H9 (cell line): ENCODE results near the gene SZRD1. TPM values are rescaled to one million over a fixed set of nuclear protein-coding genes. Genes with fewer than 3 reads are reported as not detected.

ENCODE experiments used
- DNase-seq: peaks from one replicate; pipeline ENCODE4 v3.0.0-alpha.2; 2017
- H2AFZ ChIP-seq: one replicate; pipeline ENCODE4 v1.6.1; 2013; ENCODE audit warnings: mild to moderate bottlenecking, low read length, control low read depth, moderate library complexity
- H2AK5ac ChIP-seq: 2 replicates; pipeline ENCODE4 v1.6.1; 2013; ENCODE audit warnings: low read length, control low read depth, mixed read lengths; ENCODE audit not compliant: insufficient read length
- H2BK120ac ChIP-seq: one replicate; pipeline ENCODE4 v1.6.1; 2013; ENCODE audit warnings: low read depth, mild to moderate bottlenecking, low read length, control low read depth, inconsistent platforms; ENCODE audit not compliant: poor library complexity, severe bottlenecking
- H2BK12ac ChIP-seq: 2 replicates; pipeline ENCODE4 v1.6.1; 2013; ENCODE audit warnings: low read length, control low read depth, mixed read lengths, low read depth; ENCODE audit not compliant: insufficient read length
- H2BK15ac ChIP-seq: 2 replicates; pipeline ENCODE4 v1.6.1; 2013; ENCODE audit warnings: low read depth, low read length, control low read depth
- H2BK20ac ChIP-seq: one replicate; pipeline ENCODE4 v1.6.1; 2013; ENCODE audit warnings: low read depth, mild to moderate bottlenecking, low read length, control low read depth, inconsistent platforms; ENCODE audit not compliant: poor library complexity, severe bottlenecking
- H2BK5ac ChIP-seq: 2 replicates; pipeline ENCODE4 v1.6.1; 2013; ENCODE audit warnings: low read length, control low read depth, mixed read lengths; ENCODE audit not compliant: insufficient read length
- H3K14ac ChIP-seq: 2 replicates; pipeline ENCODE4 v1.6.1; 2013; ENCODE audit warnings: low read length, control low read depth; ENCODE audit not compliant: insufficient read depth
- H3K18ac ChIP-seq: 2 replicates; pipeline ENCODE4 v1.6.1; 2013; ENCODE audit warnings: low read depth, mild to moderate bottlenecking, mixed read lengths, low read length, control low read depth; ENCODE audit not compliant: insufficient read length
- H3K23ac ChIP-seq: 2 replicates; pipeline ENCODE4 v1.6.1; 2013; ENCODE audit warnings: low read length, control low read depth, mixed read lengths, low read depth; ENCODE audit not compliant: insufficient read length
- H3K23me2 ChIP-seq: 2 replicates; pipeline ENCODE4 v1.6.1; 2013; ENCODE audit warnings: low read depth, mild to moderate bottlenecking, mixed read lengths, low read length, control low read depth; ENCODE audit not compliant: insufficient read length, poor library complexity, severe bottlenecking
- H3K27ac ChIP-seq: 2 replicates; pipeline ENCODE4 v1.5.1; 2013; ENCODE audit warnings: low read length, control low read depth, mixed read lengths, low read depth; ENCODE audit not compliant: insufficient read length
- H3K27me3 ChIP-seq: 2 replicates; pipeline ENCODE4 v1.6.1; 2013; ENCODE audit warnings: low read length, control low read depth, inconsistent platforms; ENCODE audit not compliant: insufficient read depth
- H3K4ac ChIP-seq: 2 replicates; pipeline ENCODE4 v1.6.1; 2013; ENCODE audit warnings: low read depth, mild to moderate bottlenecking, control low read depth, inconsistent platforms, low read length, moderate library complexity
- H3K4me1 ChIP-seq: 2 replicates; pipeline ENCODE4 v1.6.1; 2013; ENCODE audit warnings: low read length, control low read depth, inconsistent platforms; ENCODE audit not compliant: insufficient read depth
- H3K4me2 ChIP-seq: 2 replicates; pipeline ENCODE4 v1.6.1; 2013; ENCODE audit warnings: low read length, control low read depth, mixed read lengths; ENCODE audit not compliant: insufficient read length, insufficient read depth
- H3K56ac ChIP-seq: 2 replicates; pipeline ENCODE4 v1.6.1; 2013; ENCODE audit warnings: low read depth, mild to moderate bottlenecking, mixed read lengths, low read length, control low read depth; ENCODE audit not compliant: insufficient read length
- H3K79me1 ChIP-seq: 2 replicates; pipeline ENCODE4 v1.6.1; 2013; ENCODE audit warnings: low read depth, mild to moderate bottlenecking, moderate library complexity, low read length, control low read depth, inconsistent platforms; ENCODE audit not compliant: insufficient read depth, poor library complexity, severe bottlenecking
- H3K79me2 ChIP-seq: 2 replicates; pipeline ENCODE4 v1.6.1; 2013; ENCODE audit warnings: low read length, control low read depth, inconsistent platforms; ENCODE audit not compliant: insufficient read depth
- H3K9ac ChIP-seq: 2 replicates; pipeline ENCODE4 v1.6.1; 2013; ENCODE audit warnings: low read length, control low read depth, mixed read lengths; ENCODE audit not compliant: insufficient read length; ENCODE audit errors: extremely low read depth
- H3K9me3 ChIP-seq: one replicate; pipeline ENCODE4 v1.6.1; 2013; ENCODE audit warnings: low read depth, low read length, inconsistent platforms; ENCODE audit not compliant: control insufficient read depth
- H3T11ph ChIP-seq: one replicate; pipeline ENCODE4 v1.6.1; 2013; ENCODE audit warnings: mild to moderate bottlenecking, low read length, control low read depth, inconsistent platforms
- H4K20me1 ChIP-seq: one replicate; pipeline ENCODE4 v1.6.1; 2013; ENCODE audit not compliant: control insufficient read depth, insufficient read length, insufficient read depth
- H4K5ac ChIP-seq: 2 replicates; pipeline ENCODE4 v1.6.1; 2013; ENCODE audit warnings: low read depth, mild to moderate bottlenecking, mixed read lengths, low read length, control low read depth; ENCODE audit not compliant: insufficient read length
- H4K8ac ChIP-seq: replicated peaks from 2 replicates; pipeline ENCODE4 v1.6.1; 2013; ENCODE audit warnings: low read length, control low read depth, mixed read lengths, low read depth; ENCODE audit not compliant: insufficient read length
- H4K91ac ChIP-seq: 2 replicates; pipeline ENCODE4 v1.6.1; 2013; ENCODE audit warnings: low read depth, mild to moderate bottlenecking, moderate library complexity, mixed read lengths, low read length, control low read depth; ENCODE audit not compliant: insufficient read length
- H3K27ac Mint-ChIP-seq, 3 experiments: 2 replicates in 2 of 3; 3 replicates in 1 of 3; pipeline ENCODE4 v1.8.0; 2020 to 2021; ENCODE audit warnings: mixed read lengths in 3 of 3, mild to moderate bottlenecking in 1 of 3, moderate library complexity in 1 of 3
- H3K27me3 Mint-ChIP-seq: 2 replicates; pipeline ENCODE4 v1.8.0; 2021; ENCODE audit warnings: low read depth, mild to moderate bottlenecking, moderate library complexity, mixed read lengths
- H3K36me3 Mint-ChIP-seq, 3 experiments: 2 replicates in 2 of 3; 3 replicates in 1 of 3; pipeline ENCODE4 v1.8.0; 2020 to 2021; ENCODE audit warnings: low read depth in 3 of 3, mixed read lengths in 3 of 3; ENCODE audit not compliant: insufficient read depth in 1 of 3
- H3K4me1 Mint-ChIP-seq, 2 experiments: 2 replicates each; pipeline ENCODE4 v1.8.0; 2020; ENCODE audit warnings: mixed read lengths in 2 of 2
- H3K4me3 Mint-ChIP-seq, 2 experiments: 2 replicates in 1 of 2; 3 replicates in 1 of 2; pipeline ENCODE4 v1.8.0; 2020 to 2021; ENCODE audit warnings: mild to moderate bottlenecking in 2 of 2, mixed read lengths in 2 of 2, moderate library complexity in 1 of 2
- H3K9me3 Mint-ChIP-seq, 2 experiments: 2 replicates in 1 of 2; 3 replicates in 1 of 2; pipeline ENCODE4 v1.8.0; 2020; ENCODE audit warnings: mild to moderate bottlenecking in 2 of 2, mixed read lengths in 2 of 2, moderate library complexity in 1 of 2
- whole genome bisulfite sequencing: extraction: QIAGEN DNeasy Blood & Tissue Kit; methylation state at CpG from one replicate; pipeline ENCODE4 v1.1.7; 2013; ENCODE audit warnings: missing lambda C conversion rate, low lambda C conversion rate, mixed read lengths; ENCODE audit not compliant: insufficient read length; ENCODE audit errors: extremely low coverage; 5-methylcytosine and 5-hydroxymethylcytosine counted together
- total RNA-seq: library from RNA; stranded (reverse); gene quantifications from 2 replicates; pipeline ENCODE4 v1.2.1, GENCODE V29; 2021
- TF ChIP-seq, protein P1 (sequence below): fragments of 200-600 bp; sonication (generic); conservative IDR thresholded peaks from 3 replicates; pipeline ENCODE4 v1.8.0; 2021; ENCODE audit warnings: antibody characterized with exemption, mild to moderate bottlenecking

The SZRD1 gene
- total RNA-seq, 1 experiment from 2014 or later: 118 TPM

DNA sequence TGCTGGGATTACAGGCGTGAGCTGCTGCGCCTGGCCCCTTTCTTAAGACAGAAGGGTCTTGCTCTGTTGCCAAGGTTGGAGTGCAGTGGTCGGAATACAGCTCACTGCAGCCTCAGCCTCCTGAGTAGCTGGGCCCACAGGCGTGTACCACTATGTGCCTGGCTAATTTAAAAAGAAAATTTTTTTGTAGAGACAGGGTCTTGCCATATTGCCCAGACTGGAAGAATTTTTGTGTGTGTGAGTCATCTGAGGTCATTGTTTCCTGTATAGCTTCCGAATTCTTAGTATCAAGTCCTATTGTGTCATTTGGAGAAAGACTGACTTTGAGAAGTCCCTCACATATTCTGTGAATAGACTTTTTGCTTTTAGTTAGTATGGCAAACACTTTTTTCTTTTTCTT lies 4.7 kb downstream of the SZRD1 start:
- Histone ChIP-seq H4K20me1 (no peaks in the 10 kb centered on the region), H3K4me2 (no peak overlapping the region), H2BK20ac (no peak overlapping the region), H3K79me1 (peaks cover 9% of the 10 kb centered on the region), H3T11ph (no peak overlapping the region), H3K4me1 (no peaks in the 10 kb centered on the region; the same call in 1 of the 2 replicates), H3K79me2 (peaks cover 52% of the 10 kb centered on the region), H3K4ac (no peak overlapping the region), H2BK5ac (no peak overlapping the region), H2AFZ (no peak overlapping the region), H3K9me3 (no peaks in the 10 kb centered on the region), H3K18ac (no peak overlapping the region), H3K27me3 (no peaks in the 10 kb centered on the region), H3K14ac (no peak overlapping the region), H3K27ac (no peak overlapping the region), H4K8ac (no peak overlapping the region), H2BK12ac (no peak overlapping the region), H3K9ac (no peak overlapping the region), H3K23ac (no peak overlapping the region), H2AK5ac (no peak overlapping the region), H2BK120ac (no peak overlapping the region), H3K56ac (no peak overlapping the region), H4K91ac (no peak overlapping the region), H2BK15ac (no peak overlapping the region), H4K5ac (no peak overlapping the region), H3K23me2 (peaks cover 9% of the 10 kb centered on the region)
- Mint-ChIP-seq H3K36me3 (peaks cover 0 to 14% (median 14%) of the 10 kb centered on the region in 3 experiments; a peak in 6 of 7 replicates), H3K27me3 (no peaks in the 10 kb centered on the region), H3K9me3 (no peaks in the 10 kb centered on the region; a peak in 1 of 5 replicates), H3K4me3 (no peak overlapping the region), H3K4me1 (peaks cover 39 to 40% of the 10 kb centered on the region in 2 experiments), H3K27ac (peak overlapping the region in 1 of 3 experiments; percentile 57; a peak in 1 of 7 replicates)
- no peak for DNase-seq
- TF ChIP-seq, protein P1, sequence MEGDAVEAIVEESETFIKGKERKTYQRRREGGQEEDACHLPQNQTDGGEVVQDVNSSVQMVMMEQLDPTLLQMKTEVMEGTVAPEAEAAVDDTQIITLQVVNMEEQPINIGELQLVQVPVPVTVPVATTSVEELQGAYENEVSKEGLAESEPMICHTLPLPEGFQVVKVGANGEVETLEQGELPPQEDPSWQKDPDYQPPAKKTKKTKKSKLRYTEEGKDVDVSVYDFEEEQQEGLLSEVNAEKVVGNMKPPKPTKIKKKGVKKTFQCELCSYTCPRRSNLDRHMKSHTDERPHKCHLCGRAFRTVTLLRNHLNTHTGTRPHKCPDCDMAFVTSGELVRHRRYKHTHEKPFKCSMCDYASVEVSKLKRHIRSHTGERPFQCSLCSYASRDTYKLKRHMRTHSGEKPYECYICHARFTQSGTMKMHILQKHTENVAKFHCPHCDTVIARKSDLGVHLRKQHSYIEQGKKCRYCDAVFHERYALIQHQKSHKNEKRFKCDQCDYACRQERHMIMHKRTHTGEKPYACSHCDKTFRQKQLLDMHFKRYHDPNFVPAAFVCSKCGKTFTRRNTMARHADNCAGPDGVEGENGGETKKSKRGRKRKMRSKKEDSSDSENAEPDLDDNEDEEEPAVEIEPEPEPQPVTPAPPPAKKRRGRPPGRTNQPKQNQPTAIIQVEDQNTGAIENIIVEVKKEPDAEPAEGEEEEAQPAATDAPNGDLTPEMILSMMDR: no peak
- WGBS: no CpG with 5 or more reads among the region's 5 CpGs
